NT2/D1 (cell line): ENCODE data around the gene CRADD.

Experiments used
- DNase-seq: peaks from one replicate; pipeline ENCODE4 v3.0.0-alpha.2; 2011; ENCODE audit warnings: low read depth, low spot score
- H3K27me3 ChIP-seq: 2 replicates; pipeline ENCODE4 v1.6.0; 2011; ENCODE audit warnings: mild to moderate bottlenecking; ENCODE audit not compliant: insufficient read length, insufficient read depth
- H3K36me3 ChIP-seq: 2 replicates; pipeline ENCODE4 v1.6.1; 2011; ENCODE audit warnings: mild to moderate bottlenecking, low read length, mixed read lengths; ENCODE audit not compliant: insufficient read depth, insufficient read length
- H3K4me1 ChIP-seq: 2 replicates; pipeline ENCODE4 v1.5.1; 2011; ENCODE audit not compliant: insufficient read depth, insufficient read length
- H3K4me3 ChIP-seq: 2 replicates; pipeline ENCODE4 v1.5.1; 2011; ENCODE audit warnings: low read depth; ENCODE audit not compliant: insufficient read length
- H3K9ac ChIP-seq: 2 replicates; pipeline ENCODE4 v1.6.0; 2011; ENCODE audit warnings: low read depth; ENCODE audit not compliant: insufficient read length
- H3K9me3 ChIP-seq: 2 replicates; pipeline ENCODE4 v1.5.1; 2011; ENCODE audit warnings: mild to moderate bottlenecking, low read length; ENCODE audit not compliant: insufficient read depth
- SUZ12 ChIP-seq: IDR thresholded peaks from 2 replicates; pipeline ENCODE4 v1.6.1; 2011; ENCODE audit not compliant: insufficient read length, insufficient read depth; ENCODE audit errors: extremely low read depth
- YY1 ChIP-seq: IDR thresholded peaks from 2 replicates; pipeline ENCODE4 v1.6.1; 2011; ENCODE audit not compliant: insufficient read length, insufficient read depth
- ZNF274 ChIP-seq: IDR thresholded peaks from 2 replicates; pipeline ENCODE4 v1.6.1; 2011; ENCODE audit warnings: mild to moderate bottlenecking, low read depth, low read length

CRADD gene

DNA sequence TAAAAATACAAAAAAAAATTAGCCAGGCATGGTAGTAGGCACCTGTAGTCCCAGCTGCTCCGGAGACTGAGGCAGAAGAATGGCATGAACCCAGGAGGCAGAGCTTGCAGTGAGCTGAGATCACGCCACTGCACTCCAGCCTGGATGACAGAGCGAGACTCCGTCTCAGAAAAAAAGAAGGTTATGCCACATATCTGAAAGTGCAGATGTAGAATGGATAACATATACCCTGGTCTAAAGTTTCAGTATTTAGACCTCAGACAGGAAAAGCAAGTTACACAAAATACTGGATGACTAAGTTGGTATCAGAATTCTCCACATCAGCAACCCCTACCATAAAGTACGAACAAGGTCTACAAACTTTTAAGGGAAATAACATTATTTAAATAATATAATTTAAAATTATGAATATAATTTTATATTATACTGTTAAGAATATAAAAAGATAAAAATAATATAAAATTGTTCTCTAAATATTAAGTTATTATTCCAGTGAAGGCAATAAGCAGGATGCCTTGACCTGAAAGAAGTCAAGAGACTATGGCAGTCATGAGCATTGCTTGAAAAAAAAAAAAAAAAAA lies 169.9 kb downstream of the CRADD start:
- no peak for TF ChIP-seq SUZ12
- TF ChIP-seq YY1 = no peak
- TF ChIP-seq ZNF274 = no peak
- DNase-seq = no peak
- Histone ChIP-seq H3K4me3 (no peak overlapping the region), H3K36me3 (no peaks in the 10 kb centered on the region), H3K4me1 (no peaks in the 10 kb centered on the region), H3K9me3 (no peaks in the 10 kb centered on the region), H3K27me3 (no peaks in the 10 kb centered on the region), H3K9ac (no peak overlapping the region)

DNA sequence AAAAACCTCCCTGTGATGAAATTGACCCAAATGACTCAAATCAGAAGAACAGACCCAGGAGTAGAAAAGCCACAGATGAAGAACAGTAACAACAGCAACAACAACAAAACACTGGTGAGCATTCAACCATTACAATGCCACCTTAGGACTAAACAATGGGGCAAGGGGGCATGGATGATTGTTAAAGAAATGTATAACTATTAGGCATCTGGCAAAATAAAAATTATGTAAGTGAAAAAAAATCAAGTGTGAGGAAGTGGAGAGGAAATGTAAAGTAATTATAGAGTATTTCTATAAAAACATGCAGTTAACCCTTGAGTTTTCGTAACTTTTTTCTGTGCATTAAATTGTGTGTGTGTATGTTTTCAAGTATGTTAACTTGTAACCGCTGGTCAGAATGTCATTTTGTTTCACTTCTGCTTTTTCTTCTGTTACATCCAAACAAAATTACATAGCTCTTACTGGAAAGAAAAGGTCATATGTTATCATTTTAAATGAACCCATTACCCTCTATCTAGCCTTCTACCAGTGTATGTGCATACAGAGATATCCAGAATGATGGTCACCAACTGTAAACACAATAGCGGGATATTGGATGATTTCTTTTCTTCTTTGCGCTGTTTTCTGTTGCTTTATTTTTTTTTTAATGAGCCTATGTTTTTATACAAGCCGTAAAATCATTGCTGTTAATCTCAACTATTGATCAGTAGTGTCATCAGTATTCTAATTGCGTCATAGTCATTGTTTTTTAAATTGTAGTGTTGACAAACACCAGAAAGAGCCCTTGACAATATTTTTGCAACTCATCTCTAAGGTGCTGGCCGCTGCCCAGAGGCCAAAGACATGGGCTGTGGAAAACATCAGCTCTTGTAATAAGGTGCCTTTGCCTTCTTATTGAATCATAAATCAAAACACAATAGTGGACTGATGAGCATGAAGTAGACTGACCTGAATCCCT lies 170.6 kb downstream of the CRADD start:
- no peak for DNase-seq
- H3K9me3 ChIP-seq = no peaks in the 10 kb centered on the region
- no peak overlapping the region for H3K9ac ChIP-seq
- H3K27me3 ChIP-seq = no peaks in the 10 kb centered on the region
- no peaks in the 10 kb centered on the region for H3K4me1 ChIP-seq
- TF ChIP-seq YY1 = no peak
- no peak overlapping the region for H3K4me3 ChIP-seq
- no peaks in the 10 kb centered on the region for H3K36me3 ChIP-seq

DNA sequence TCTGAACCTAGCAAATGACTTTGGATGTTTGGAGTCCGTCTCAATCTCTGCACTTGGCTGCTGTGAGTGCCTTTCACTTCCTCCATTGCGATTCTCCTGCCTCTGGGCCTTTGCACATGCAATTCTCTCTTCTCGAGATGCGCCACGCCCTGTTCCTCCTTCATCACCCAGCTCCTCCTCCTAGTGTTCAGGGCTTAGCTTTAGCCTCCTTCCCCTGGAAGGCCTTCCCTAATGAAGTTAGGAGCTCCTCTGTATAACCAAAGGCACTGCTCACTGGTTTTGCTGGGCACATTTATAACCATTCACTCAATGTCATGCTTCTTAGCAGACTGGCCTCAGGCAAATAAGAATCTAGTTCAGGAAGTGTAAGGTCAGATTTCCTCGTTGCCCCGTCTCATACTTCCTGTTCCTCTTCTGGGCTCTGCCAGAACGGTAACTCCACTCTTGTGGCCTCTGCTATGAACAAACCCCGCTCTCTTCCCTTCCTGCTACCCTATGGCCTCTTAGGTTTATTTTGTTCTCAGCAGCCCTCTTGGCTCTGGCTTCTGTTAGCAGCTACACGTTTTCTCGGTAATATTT lies 171.4 kb downstream of the CRADD start:
- no peak for DNase-seq
- TF ChIP-seq YY1 (no peak), ZNF274 (no peak), SUZ12 (no peak)
- H3K9ac ChIP-seq = no peak overlapping the region

DNA sequence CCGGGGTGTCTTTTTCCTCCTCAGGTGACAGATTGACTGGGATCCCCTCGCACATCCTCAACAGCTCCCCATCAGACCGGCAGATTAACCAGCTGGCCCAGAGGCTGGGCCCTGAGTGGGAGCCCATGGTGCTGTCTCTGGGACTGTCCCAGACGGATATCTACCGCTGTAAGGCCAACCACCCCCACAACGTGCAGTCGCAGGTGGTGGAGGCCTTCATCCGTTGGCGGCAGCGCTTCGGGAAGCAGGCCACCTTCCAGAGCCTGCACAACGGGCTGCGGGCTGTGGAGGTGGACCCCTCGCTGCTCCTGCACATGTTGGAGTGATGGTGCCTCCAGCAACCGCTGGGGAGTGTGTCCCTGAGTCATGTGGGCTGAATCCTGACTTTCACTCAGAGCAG lies 172.8 kb downstream of the CRADD start:
- H3K36me3 ChIP-seq = no peaks in the 10 kb centered on the region
- no peak overlapping the region for H3K9ac ChIP-seq
- no peak overlapping the region for H3K4me3 ChIP-seq
- no peaks in the 10 kb centered on the region for H3K9me3 ChIP-seq
- H3K4me1 ChIP-seq = no peaks in the 10 kb centered on the region
- no peak for DNase-seq
- no peaks in the 10 kb centered on the region for H3K27me3 ChIP-seq
- TF ChIP-seq SUZ12 = no peak
- no peak for TF ChIP-seq YY1
- no peak for TF ChIP-seq ZNF274

More for the DNA sequence above, 171.4 kb downstream of the CRADD start:
- no peaks in the 10 kb centered on the region for H3K36me3 ChIP-seq
- no peaks in the 10 kb centered on the region for H3K9me3 ChIP-seq
- no peaks in the 10 kb centered on the region for H3K4me1 ChIP-seq
- no peak overlapping the region for H3K4me3 ChIP-seq
- no peaks in the 10 kb centered on the region for H3K27me3 ChIP-seq

DNA sequence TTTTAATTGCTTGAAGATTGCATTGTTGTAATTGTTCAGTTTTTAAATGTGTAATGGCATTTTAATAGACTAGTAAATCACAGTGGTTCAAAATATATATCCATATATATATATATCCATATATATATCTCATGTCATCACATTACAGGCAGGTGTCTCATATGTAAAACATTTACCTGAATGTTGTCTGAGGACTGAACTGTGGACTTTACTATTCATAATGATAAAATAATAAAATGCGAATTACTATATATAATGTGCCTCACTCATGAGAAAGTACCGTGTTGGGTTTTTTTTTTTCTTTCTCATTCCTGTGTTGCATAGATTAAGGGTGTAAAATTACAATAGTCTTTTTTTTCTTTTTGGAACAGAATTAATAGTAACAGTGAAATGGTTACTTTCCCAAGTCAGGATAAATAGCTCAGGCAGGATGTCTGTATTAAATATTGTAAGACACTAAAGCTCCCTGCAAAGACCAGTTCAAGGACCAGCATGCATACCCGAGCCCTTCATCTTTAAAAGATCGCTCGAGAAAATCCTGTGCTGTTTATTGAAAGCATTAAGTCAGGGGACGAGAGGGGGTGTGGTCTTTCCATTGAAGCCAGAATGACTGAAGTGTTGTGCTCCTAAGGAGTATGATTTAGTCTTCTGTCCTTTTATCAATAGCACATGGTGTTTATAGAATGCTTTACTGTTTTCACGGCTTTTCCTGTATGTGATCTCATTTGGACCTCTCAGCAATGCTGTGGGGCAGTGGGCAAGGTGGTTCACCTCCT lies 173.5 kb downstream of the CRADD start:
- no peak for DNase-seq
- Histone ChIP-seq H3K4me1 (no peaks in the 10 kb centered on the region), H3K9me3 (no peaks in the 10 kb centered on the region), H3K27me3 (no peaks in the 10 kb centered on the region), H3K9ac (no peak overlapping the region), H3K4me3 (no peak overlapping the region), H3K36me3 (no peaks in the 10 kb centered on the region)
- TF ChIP-seq SUZ12 (no peak), YY1 (no peak), ZNF274 (no peak)

DNA sequence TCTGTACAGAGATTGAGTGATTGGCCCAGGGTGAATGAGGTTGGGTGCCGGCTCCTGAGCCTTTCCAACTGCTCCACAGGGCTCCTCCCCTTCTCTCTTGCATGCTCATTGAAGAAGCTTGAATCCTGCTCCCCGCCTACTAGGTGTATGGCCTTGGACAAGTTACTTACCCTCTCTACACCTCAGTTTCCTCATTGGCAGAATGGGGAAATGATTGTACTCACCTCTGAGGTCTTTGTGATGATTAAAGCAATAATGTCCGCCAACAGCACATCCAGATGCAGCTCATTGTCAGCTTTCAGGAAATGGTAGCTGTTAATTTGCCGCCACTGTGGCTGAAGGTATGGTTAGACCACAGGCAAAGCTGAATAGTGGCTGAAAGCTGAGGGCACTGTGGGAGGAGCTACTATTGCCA lies 174.1 kb downstream of the CRADD start:
- Histone ChIP-seq H3K9ac (no peak overlapping the region), H3K36me3 (no peaks in the 10 kb centered on the region), H3K27me3 (no peaks in the 10 kb centered on the region), H3K4me1 (no peaks in the 10 kb centered on the region), H3K9me3 (no peaks in the 10 kb centered on the region), H3K4me3 (no peak overlapping the region)
- no peak for DNase-seq
- no peak for TF ChIP-seq YY1
- TF ChIP-seq SUZ12 = no peak
- TF ChIP-seq ZNF274 = no peak

DNA sequence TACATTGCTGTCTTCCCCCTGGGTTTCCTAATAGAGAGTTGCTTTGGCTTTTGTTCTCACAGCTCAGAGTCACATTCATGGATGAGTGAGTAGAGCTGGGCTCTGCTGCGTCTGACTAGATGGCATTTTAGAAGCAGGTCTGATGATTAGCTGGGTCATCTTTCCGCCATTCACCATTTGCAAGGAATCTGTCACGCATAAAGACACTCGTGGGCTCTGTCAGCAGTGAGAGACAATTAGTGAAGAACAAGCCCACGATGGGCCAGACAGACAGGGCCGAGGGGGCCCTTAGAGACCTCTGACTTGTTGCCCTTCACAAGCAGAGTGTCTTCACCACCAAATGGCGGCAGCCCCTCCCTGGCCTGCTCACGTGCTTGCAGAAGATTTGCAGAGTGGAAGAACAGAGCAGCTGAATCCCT lies 175.0 kb downstream of the CRADD start:
- Histone ChIP-seq H3K4me1 (no peaks in the 10 kb centered on the region), H3K4me3 (no peak overlapping the region), H3K9ac (no peak overlapping the region), H3K27me3 (no peaks in the 10 kb centered on the region), H3K36me3 (no peaks in the 10 kb centered on the region), H3K9me3 (no peaks in the 10 kb centered on the region)
- DNase-seq = no peak
- TF ChIP-seq YY1 = no peak
